ENCODE data around the gene VILL. TPM values are rescaled to one million over a fixed set of nuclear protein-coding genes. Genes with fewer than 3 reads are reported as not detected.
"Not testable (repeated sequence)": the region's sequence is repeated elsewhere in the genome, so short reads cannot be mapped to it uniquely, and the experiment has no call there.

Gene VILL
- total RNA-seq, 1 donor from 2014 or later: 1.5 TPM

GRCh38 chr3:38053813-38054498 is 63.4 kb downstream of the VILL start:
- not testable (repeated sequence) for H3K27ac ChIP-seq (ENCODE audit: low read depth, low read length); H4K20me1 ChIP-seq (ENCODE audit: insufficient read depth, low read length); H3K9me3 ChIP-seq (ENCODE audit: insufficient read depth, low read depth, low read length); H3K4me1 Mint-ChIP-seq (ENCODE audit: low read depth, unreplicated experiment); H3K27me3 ChIP-seq (ENCODE audit: insufficient read depth, low read length); H3K4me2 ChIP-seq (ENCODE audit: low read length); H3K79me2 ChIP-seq (ENCODE audit: insufficient read depth, low read length); DNase-seq (ENCODE audit: low read depth); H3K9ac ChIP-seq (ENCODE audit: low read length); H3K36me3 Mint-ChIP-seq (ENCODE audit: low read depth, unreplicated experiment); H2AFZ ChIP-seq (ENCODE audit: low read depth, low read length); H3K27me3 Mint-ChIP-seq (ENCODE audit: low read depth, unreplicated experiment); H3K4me3 Mint-ChIP-seq (ENCODE audit: unreplicated experiment); FAIRE-seq; H3K36me3 ChIP-seq (ENCODE audit: insufficient read depth, low read length); H3K4me1 ChIP-seq (ENCODE audit: insufficient read depth, low read length); H3K4me3 ChIP-seq (ENCODE audit: insufficient read depth, low read depth, low read length)
- H3K27ac Mint-ChIP-seq (ENCODE audit: unreplicated experiment): peak overlapping the region; percentile 81
- H3K9me3 Mint-ChIP-seq (ENCODE audit: unreplicated experiment): peaks cover 19% of the 10 kb centered on the region

- Histone ChIP-seq H3K9me3 (ENCODE audit: insufficient read depth, low read depth, low read length) (no peaks in the 10 kb centered on the region), H3K4me3 (ENCODE audit: insufficient read depth, low read depth, low read length) (no peak overlapping the region), H3K4me2 (ENCODE audit: low read length) (no peak overlapping the region), H3K27me3 (ENCODE audit: insufficient read depth, low read length) (no peaks in the 10 kb centered on the region), H3K27ac (ENCODE audit: low read depth, low read length) (no peak overlapping the region), H3K4me1 (ENCODE audit: insufficient read depth, low read length) (no peaks in the 10 kb centered on the region), H3K36me3 (ENCODE audit: insufficient read depth, low read length) (no peaks in the 10 kb centered on the region), H4K20me1 (ENCODE audit: insufficient read depth, low read length) (no peaks in the 10 kb centered on the region), H3K9ac (ENCODE audit: low read length) (no peak overlapping the region), H3K79me2 (ENCODE audit: insufficient read depth, low read length) (no peaks in the 10 kb centered on the region), H2AFZ (ENCODE audit: low read depth, low read length) (no peak overlapping the region)
- DNase-seq (ENCODE audit: low read depth): no peak
- Mint-ChIP-seq H3K27me3 (ENCODE audit: low read depth, unreplicated experiment) (peaks cover 7% of the 10 kb centered on the region), H3K27ac (ENCODE audit: unreplicated experiment) (peak overlapping the region; percentile 81), H3K9me3 (ENCODE audit: unreplicated experiment) (peaks cover 19% of the 10 kb centered on the region), H3K36me3 (ENCODE audit: low read depth, unreplicated experiment) (no peaks in the 10 kb centered on the region), H3K4me3 (ENCODE audit: unreplicated experiment) (no peak overlapping the region), H3K4me1 (ENCODE audit: low read depth, unreplicated experiment) (peaks cover 9% of the 10 kb centered on the region)
- TF ChIP-seq CTCF (IDR thresholded peaks at IDR 0.05; ENCODE audit: insufficient read depth, low read depth, low read length): no peak
- TF ChIP-seq EZH2 (IDR thresholded peaks at IDR 0.05; ENCODE audit: insufficient read depth, low read length): no peak
- no peak for FAIRE-seq
Observed at GRCh38 chr3:38054499-38055001, 64.0 kb downstream of the VILL start.

Small RNAs within 50 kb of the gene (microRNA-seq; reads per million reads assigned to microRNA genes)
- 11.0 reads per million, percentile 37 among the genes with 10 or more reads in this experiment for gene MIR26A1

Other genes starting within 250 kb of the VILL start
- 32.9 and 37.9 TPM in 2 replicates for gene CTDSPL, start 128.9 kb upstream of the VILL start, total RNA-seq
- 15.8 and 16.7 TPM in 2 replicates for gene PLCD1, start 38.9 kb downstream of the VILL start, total RNA-seq
- gene DLEC1, start 48.4 kb downstream of the VILL start, total RNA-seq: 0.19 and 0.54 TPM in 2 replicates
- gene ACAA1, start 146.3 kb downstream of the VILL start, total RNA-seq: 67.0 and 69.4 TPM in 2 replicates
- 50.6 and 55.8 TPM in 2 replicates for gene MYD88, start 147.9 kb downstream of the VILL start, total RNA-seq
- gene OXSR1, start 174.8 kb downstream of the VILL start, total RNA-seq: 78.2 and 83.1 TPM in 2 replicates

Data from astrocyte (in vitro differentiated cells and primary cell).